Esophagus muscularis mucosa (tissue), 4 donors: Measurements from ENCODE around the gene CAPS.

Experiments used
- EP300 ChIP-seq: sonication (generic); formaldehyde crosslinking; IDR thresholded peaks from one replicate; pipeline ENCODE4 v1.6.1; 2017; ENCODE audit warnings: antibody characterized with exemption
- POLR2A ChIP-seq: fragments of 450-650 bp; IDR thresholded peaks from one replicate; pipeline ENCODE4 v1.6.1; 2017; ENCODE audit warnings: antibody characterized with exemption, moderate library complexity, mild to moderate bottlenecking, low read depth
- TF ChIP-seq, protein P1 (sequence below), 3 experiments: fragments of 200-600 bp in 2 of 3; fragments of 450-650 bp in 1 of 3; sonication (generic) in 2 of 3; IDR thresholded peaks; one replicate each; pipeline ENCODE4 v1.5.1; 2017 to 2019; ENCODE audit warnings: antibody characterized with exemption in 3 of 3, mild to moderate bottlenecking in 2 of 3, moderate library complexity in 1 of 3

DNA sequence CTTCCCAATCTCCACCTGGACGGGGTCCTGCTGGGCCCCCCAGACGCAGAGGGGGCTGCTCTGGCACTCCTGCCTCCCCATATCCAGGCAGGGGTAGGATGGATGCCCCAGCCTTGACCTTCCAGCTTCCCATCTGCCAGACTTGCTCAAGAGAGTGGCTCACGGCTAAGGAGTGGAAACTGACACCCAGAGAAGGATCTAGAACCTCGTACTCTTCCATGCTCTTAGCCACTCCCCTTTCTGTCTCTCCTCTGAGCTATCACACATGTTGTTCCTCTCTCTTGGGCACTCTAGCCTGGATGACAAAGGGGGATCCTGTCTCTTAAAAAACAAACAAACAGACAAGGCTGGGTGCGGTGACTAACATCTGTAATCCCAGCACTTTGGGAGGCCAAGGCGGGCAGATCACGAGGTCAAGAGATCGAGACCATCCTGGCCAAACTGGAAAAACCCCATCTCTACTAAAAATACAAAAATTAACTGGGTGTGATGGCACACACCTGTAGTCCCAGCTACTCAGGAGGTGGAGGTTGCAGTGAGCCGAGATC, 31.6 kb upstream of the CAPS start:
- TF ChIP-seq, protein P1, sequence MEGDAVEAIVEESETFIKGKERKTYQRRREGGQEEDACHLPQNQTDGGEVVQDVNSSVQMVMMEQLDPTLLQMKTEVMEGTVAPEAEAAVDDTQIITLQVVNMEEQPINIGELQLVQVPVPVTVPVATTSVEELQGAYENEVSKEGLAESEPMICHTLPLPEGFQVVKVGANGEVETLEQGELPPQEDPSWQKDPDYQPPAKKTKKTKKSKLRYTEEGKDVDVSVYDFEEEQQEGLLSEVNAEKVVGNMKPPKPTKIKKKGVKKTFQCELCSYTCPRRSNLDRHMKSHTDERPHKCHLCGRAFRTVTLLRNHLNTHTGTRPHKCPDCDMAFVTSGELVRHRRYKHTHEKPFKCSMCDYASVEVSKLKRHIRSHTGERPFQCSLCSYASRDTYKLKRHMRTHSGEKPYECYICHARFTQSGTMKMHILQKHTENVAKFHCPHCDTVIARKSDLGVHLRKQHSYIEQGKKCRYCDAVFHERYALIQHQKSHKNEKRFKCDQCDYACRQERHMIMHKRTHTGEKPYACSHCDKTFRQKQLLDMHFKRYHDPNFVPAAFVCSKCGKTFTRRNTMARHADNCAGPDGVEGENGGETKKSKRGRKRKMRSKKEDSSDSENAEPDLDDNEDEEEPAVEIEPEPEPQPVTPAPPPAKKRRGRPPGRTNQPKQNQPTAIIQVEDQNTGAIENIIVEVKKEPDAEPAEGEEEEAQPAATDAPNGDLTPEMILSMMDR (IDR thresholded peaks at IDR 0.05), result no peak
- TF ChIP-seq POLR2A, result no peak
- TF ChIP-seq EP300, result no peak
